Right kidney (tissue), 1 donor: ENCODE results near the gene CRLF1.

Experiments used
- DNase-seq: peaks from one replicate; pipeline ENCODE4 v3.0.0-alpha.2; 2016

CRLF1 gene

DNA sequence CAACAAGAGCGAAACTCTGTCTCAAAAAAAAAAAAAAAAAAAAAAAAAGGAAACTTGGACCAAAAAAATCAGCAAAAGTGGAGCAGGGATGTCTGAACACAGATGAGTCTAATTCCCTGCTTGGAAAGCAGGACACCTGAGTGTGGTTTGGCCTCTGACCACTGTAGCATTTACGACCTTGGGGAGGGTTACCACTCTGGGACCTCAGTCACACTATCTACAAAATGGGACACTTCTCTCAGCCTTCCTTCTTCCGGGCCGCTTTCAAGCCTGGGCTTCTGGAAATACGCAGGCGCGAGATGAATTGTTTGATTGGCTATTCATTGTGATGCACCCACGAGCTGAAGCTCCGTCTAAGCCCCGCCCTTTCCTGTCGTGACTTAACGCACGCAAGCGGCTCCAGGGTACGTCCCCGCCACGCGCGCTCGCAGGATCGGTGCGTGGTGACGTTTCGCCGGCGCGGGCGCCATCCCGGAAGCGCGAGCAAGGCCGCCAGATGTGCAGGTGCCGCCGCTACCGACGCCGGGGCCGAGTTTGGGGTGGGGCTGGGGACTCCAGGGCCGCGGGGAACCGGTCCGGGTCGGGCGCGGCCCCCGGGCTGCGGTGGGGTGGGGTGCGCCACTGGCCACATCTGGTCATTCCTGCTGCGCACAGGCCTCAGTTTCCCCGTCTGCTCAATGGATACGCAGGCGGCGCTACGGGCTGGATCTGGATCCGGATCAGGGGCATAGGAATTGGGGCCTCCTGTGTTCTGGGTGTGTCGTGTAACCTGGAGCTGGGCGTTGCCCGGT lies 49.0 kb downstream of the CRLF1 start, which contains the start of gene KXD1:
Gene KXD1 (plus strand): TSS at position 460 of the 791 bp plus-strand sequence. CDS start 4,187 bp downstream, outside the sequence.
- DNase-seq, result peak; percentile 73

DNA sequence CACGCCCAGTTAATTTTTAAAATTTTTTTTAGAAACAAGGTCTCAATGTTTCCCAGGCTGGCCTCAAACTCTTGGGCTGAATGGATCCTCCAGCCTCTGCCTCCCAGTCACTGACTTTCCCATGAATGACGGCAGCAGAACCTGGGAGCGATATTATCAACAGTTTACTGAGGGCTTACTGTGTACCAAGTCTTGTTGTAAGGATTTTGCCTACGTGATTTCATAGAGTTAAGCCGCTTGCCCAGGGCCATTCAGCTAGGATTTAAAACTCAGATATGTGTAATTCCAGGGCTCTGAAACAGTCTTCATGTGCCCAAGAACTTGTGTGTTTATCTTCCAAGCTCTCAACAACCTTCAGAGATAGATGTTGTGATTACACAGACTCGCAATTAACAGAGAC lies 55.0 kb downstream of the CRLF1 start:
- DNase-seq, result no peak

DNA sequence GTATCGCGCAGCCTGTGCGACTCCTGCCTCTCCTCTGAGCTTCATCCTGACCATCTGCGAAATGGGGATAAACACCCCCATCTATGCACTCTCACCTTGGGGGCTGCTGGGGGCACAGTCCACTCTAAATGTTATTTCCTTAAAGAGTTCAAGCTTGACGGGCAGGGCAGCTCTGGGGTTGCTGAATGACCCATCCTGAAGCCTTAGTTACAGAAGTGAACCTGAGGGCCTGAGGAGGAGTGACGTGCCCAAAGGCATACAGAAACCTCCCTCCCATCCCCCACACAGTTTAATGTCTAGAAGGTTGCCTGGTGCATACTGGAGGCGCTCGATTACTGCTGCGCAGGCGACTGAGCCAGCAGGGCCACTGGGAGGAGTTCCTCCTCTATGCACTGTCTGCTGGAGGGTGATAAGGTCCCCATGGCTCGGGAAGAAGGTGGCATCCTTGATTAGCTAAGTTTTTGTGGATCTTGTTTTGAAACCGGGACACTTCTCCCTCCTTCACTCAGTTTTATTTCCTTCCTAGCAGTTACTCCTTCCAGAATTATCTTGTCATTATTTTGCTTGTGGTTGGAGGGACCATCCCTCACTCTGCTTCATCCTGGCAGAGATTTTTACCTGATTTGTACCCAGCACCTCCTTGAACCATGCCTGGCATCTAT lies 62.7 kb downstream of the CRLF1 start:
- peak; percentile 28 for DNase-seq
